Glutamatergic neuron (in vitro differentiated cells): ENCODE results near the gene PAM. TPM values are rescaled to one million over a fixed set of nuclear protein-coding genes. Genes with fewer than 3 reads are reported as not detected.

Experiments used
- DNase-seq: peaks from one replicate; pipeline ENCODE4 v3.0.0; 2022
- H3K27ac Mint-ChIP-seq: one replicate; pipeline ENCODE4 v1.8.0; 2020; ENCODE audit warnings: mild to moderate bottlenecking, mixed read lengths, inconsistent platforms; ENCODE audit not compliant: unreplicated experiment
- H3K27me3 Mint-ChIP-seq: one replicate; pipeline ENCODE4 v1.8.0; 2020; ENCODE audit warnings: mild to moderate bottlenecking, moderate library complexity, mixed read lengths, inconsistent platforms; ENCODE audit not compliant: unreplicated experiment
- H3K36me3 Mint-ChIP-seq: one replicate; pipeline ENCODE4 v1.8.0; 2020; ENCODE audit warnings: mild to moderate bottlenecking, mixed read lengths, inconsistent platforms; ENCODE audit not compliant: unreplicated experiment
- H3K4me1 Mint-ChIP-seq: one replicate; pipeline ENCODE4 v1.8.0; 2020; ENCODE audit warnings: mild to moderate bottlenecking, low read depth, mixed read lengths, inconsistent platforms; ENCODE audit not compliant: unreplicated experiment
- H3K4me3 Mint-ChIP-seq: one replicate; pipeline ENCODE4 v1.8.0; 2020; ENCODE audit warnings: mild to moderate bottlenecking, mixed read lengths, inconsistent platforms; ENCODE audit not compliant: unreplicated experiment
- H3K9me3 Mint-ChIP-seq: one replicate; pipeline ENCODE4 v1.8.0; 2020; ENCODE audit warnings: mild to moderate bottlenecking, moderate library complexity, mixed read lengths, inconsistent platforms; ENCODE audit not compliant: unreplicated experiment
- total RNA-seq: library from RNA; stranded (reverse); fragmentation: NEBNext Ultra II Directional; extraction: Animal tissue kit (Norgen Biotek cat#: 25700); gene quantifications from one replicate; pipeline ENCODE4 v1.2.1, GENCODE V29; 2021; ENCODE audit not compliant: unreplicated experiment
- TF ChIP-seq, protein P1 (sequence below): fragments of 200-600 bp; sonication (generic); IDR thresholded peaks from one replicate; pipeline ENCODE4 v1.5.0; 2021; ENCODE audit not compliant: partially characterized antibody, unreplicated experiment

PAM gene
- total RNA-seq, 1 donor from 2014 or later = 192 TPM

GRCh38 chr5:102879741-102880140 is 124.6 kb downstream of the PAM start:
- TF ChIP-seq, protein P1, sequence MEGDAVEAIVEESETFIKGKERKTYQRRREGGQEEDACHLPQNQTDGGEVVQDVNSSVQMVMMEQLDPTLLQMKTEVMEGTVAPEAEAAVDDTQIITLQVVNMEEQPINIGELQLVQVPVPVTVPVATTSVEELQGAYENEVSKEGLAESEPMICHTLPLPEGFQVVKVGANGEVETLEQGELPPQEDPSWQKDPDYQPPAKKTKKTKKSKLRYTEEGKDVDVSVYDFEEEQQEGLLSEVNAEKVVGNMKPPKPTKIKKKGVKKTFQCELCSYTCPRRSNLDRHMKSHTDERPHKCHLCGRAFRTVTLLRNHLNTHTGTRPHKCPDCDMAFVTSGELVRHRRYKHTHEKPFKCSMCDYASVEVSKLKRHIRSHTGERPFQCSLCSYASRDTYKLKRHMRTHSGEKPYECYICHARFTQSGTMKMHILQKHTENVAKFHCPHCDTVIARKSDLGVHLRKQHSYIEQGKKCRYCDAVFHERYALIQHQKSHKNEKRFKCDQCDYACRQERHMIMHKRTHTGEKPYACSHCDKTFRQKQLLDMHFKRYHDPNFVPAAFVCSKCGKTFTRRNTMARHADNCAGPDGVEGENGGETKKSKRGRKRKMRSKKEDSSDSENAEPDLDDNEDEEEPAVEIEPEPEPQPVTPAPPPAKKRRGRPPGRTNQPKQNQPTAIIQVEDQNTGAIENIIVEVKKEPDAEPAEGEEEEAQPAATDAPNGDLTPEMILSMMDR = no peak
- no peak overlapping the region for H3K27ac Mint-ChIP-seq

GRCh38 chr5:102886586-102886985 is 131.5 kb downstream of the PAM start:
- TF ChIP-seq, protein P1 = no peak
- no peak overlapping the region for H3K27ac Mint-ChIP-seq
- no peak overlapping the region for H3K4me3 Mint-ChIP-seq
- DNase-seq = no peak
- H3K36me3 Mint-ChIP-seq = no peaks in the 10 kb centered on the region
- H3K27me3 Mint-ChIP-seq = peaks cover 2% of the 10 kb centered on the region
- H3K9me3 Mint-ChIP-seq = peaks cover 2% of the 10 kb centered on the region
- peaks cover 24% of the 10 kb centered on the region for H3K4me1 Mint-ChIP-seq

More at GRCh38 chr5:102879741-102880140, 124.6 kb downstream of the PAM start:
- Mint-ChIP-seq H3K36me3 (no peaks in the 10 kb centered on the region), H3K9me3 (no peaks in the 10 kb centered on the region), H3K4me3 (no peak overlapping the region), H3K4me1 (peaks cover 10% of the 10 kb centered on the region), H3K27me3 (no peaks in the 10 kb centered on the region)
- no peak for DNase-seq

GRCh38 chr5:102888483-102888882 is 133.4 kb downstream of the PAM start:
- TF ChIP-seq, protein P1 = no peak
- H3K4me3 Mint-ChIP-seq = no peak overlapping the region
- H3K27me3 Mint-ChIP-seq = peaks cover 4% of the 10 kb centered on the region
- DNase-seq = no peak
- peak overlapping the region; percentile 7 for H3K27ac Mint-ChIP-seq
- H3K9me3 Mint-ChIP-seq = peaks cover 2% of the 10 kb centered on the region
- H3K4me1 Mint-ChIP-seq = peaks cover 27% of the 10 kb centered on the region
- H3K36me3 Mint-ChIP-seq = no peaks in the 10 kb centered on the region

- H3K9me3 Mint-ChIP-seq = peaks cover 2% of the 10 kb centered on the region
- H3K4me3 Mint-ChIP-seq = peak overlapping the region; percentile 16
- peaks cover 27% of the 10 kb centered on the region for H3K4me1 Mint-ChIP-seq
- DNase-seq = peak; percentile 17
- H3K27me3 Mint-ChIP-seq = peaks cover 4% of the 10 kb centered on the region
- TF ChIP-seq, protein P1 = no peak
- no peaks in the 10 kb centered on the region for H3K36me3 Mint-ChIP-seq
- peak overlapping the region; percentile 59 for H3K27ac Mint-ChIP-seq
Measured at GRCh38 chr5:102889033-102889432, 133.9 kb downstream of the PAM start.

DNA sequence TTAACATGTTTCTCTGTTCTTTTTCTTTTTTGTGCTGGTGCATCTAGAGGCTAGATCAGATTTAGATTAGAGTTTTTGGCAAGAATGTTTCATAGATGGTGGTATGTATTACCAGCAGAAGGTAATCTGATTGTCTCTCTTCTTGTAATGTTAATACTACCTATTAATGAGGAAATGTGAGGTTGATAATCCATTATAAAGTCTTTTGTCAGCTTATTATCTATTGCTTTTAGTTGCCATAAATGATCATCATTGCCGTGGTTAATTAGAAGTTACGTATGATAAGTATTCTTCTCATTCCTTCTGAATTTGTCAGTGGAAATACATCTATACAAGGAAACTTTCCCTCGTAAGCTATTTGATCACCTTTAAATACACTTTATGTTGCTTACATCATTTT is 135.0 kb downstream of the PAM start:
- Mint-ChIP-seq H3K4me1 (peaks cover 32% of the 10 kb centered on the region), H3K36me3 (no peaks in the 10 kb centered on the region), H3K9me3 (peaks cover 2% of the 10 kb centered on the region), H3K27ac (no peak overlapping the region), H3K4me3 (no peak overlapping the region), H3K27me3 (peaks cover 4% of the 10 kb centered on the region)
- DNase-seq = no peak
- TF ChIP-seq, protein P1 = no peak
